DOHH2 (cell line): Measurements from ENCODE around the gene STK11.

Experiments
- EZH2phosphoT487 ChIP-seq: fragments of 200-600 bp; sonication (generic); IDR thresholded peaks from 2 replicates; pipeline ENCODE4 v1.6.1; 2017; ENCODE audit warnings: borderline replicate concordance, mild to moderate bottlenecking, antibody characterized with exemption, low read length, moderate library complexity, mixed read lengths
- TF ChIP-seq, protein P1 (sequence below): fragments of 200-600 bp; sonication (generic); IDR thresholded peaks from one replicate; pipeline ENCODE4 v1.5.1; 2014; ENCODE audit warnings: antibody characterized with exemption, mild to moderate bottlenecking, low read depth, low read length; ENCODE audit not compliant: poor library complexity, severe bottlenecking

DNA sequence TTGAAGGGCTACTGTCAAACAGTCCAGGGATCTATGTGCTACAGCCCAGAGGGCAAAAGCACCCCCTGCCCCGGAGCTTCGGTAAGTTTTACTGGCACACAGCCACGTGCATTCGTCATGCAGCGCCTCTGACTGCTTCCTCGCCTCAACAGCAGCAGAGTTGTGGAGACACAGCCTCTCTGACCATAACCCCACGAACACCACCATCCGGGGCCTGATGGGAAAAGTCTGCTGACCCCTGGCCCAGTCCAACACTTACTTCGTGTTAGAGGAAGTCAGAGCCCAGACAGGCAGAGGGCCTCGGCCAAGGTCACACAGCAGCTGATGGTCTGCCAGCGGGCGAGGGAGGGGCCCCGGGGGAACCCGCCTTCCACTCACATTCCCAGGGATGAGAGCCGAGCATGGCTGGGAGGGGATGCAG is 27.1 kb downstream of the STK11 start:
- TF ChIP-seq, protein P1, sequence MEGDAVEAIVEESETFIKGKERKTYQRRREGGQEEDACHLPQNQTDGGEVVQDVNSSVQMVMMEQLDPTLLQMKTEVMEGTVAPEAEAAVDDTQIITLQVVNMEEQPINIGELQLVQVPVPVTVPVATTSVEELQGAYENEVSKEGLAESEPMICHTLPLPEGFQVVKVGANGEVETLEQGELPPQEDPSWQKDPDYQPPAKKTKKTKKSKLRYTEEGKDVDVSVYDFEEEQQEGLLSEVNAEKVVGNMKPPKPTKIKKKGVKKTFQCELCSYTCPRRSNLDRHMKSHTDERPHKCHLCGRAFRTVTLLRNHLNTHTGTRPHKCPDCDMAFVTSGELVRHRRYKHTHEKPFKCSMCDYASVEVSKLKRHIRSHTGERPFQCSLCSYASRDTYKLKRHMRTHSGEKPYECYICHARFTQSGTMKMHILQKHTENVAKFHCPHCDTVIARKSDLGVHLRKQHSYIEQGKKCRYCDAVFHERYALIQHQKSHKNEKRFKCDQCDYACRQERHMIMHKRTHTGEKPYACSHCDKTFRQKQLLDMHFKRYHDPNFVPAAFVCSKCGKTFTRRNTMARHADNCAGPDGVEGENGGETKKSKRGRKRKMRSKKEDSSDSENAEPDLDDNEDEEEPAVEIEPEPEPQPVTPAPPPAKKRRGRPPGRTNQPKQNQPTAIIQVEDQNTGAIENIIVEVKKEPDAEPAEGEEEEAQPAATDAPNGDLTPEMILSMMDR = no peak
- TF ChIP-seq EZH2phosphoT487 = no peak
